Measurements from ENCODE around the gene AMPH.

The AMPH gene

DNA sequence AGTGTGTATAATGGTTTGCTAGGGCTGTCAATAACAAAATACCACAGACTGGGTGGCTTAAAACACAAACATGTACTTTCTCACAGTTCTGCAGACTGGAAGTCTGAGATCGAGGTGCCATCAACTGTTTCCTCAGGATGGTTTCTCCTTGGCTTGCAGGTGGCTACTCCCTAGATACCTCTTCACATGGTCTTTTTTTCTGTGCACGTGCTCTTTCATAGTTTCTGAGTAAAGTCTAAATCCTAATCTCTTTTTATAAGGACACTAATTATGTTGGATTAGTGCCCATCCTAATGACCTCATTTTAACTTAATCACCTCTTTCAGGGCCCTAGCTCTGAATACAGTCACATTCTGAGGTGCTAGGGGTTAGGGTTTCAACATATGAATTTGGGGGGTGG is 65.9 kb downstream of the AMPH start:
- ChIA-PET POLR2A (ENCODE audit: low non-redundant PET) (no interaction called here), CTCF (no interaction called here)
- TF ChIP-seq CTCF (conservative IDR thresholded peaks at IDR 0.05; ENCODE audit: low read depth): no peak
- no peak for DNase-seq (ENCODE audit: low spot score)
- H3K27ac ChIP-seq: no peak overlapping the region

- POLR2A ChIA-PET (ENCODE audit: low non-redundant PET): no interaction called here
- no peak overlapping the region for H3K27ac ChIP-seq
- no peak for DNase-seq (ENCODE audit: low spot score)
- TF ChIP-seq CTCF (conservative IDR thresholded peaks at IDR 0.05; ENCODE audit: low read depth): no peak
- CTCF ChIA-PET: no interaction called here
Measured at GRCh38 chr7:38563741-38564140, 67.4 kb downstream of the AMPH start.

GRCh38 chr7:38561166-38561565 is 70.0 kb downstream of the AMPH start:
- ChIA-PET CTCF (no interaction called here), POLR2A (ENCODE audit: low non-redundant PET) (no interaction called here)
- DNase-seq (ENCODE audit: low spot score): peak; percentile 6
- no peak for TF ChIP-seq CTCF (conservative IDR thresholded peaks at IDR 0.05; ENCODE audit: low read depth)
- H3K27ac ChIP-seq: no peak overlapping the region

GRCh38 chr7:38558761-38559345 is 72.3 kb downstream of the AMPH start:
- no peak for TF ChIP-seq CTCF (conservative IDR thresholded peaks at IDR 0.05; ENCODE audit: low read depth)
- no peak overlapping the region for H3K27ac ChIP-seq
- DNase-seq (ENCODE audit: low spot score): no peak
- CTCF ChIA-PET: no interaction called here
- POLR2A ChIA-PET (ENCODE audit: low non-redundant PET): no interaction called here

GRCh38 chr7:38554586-38554985 is 76.6 kb downstream of the AMPH start:
- DNase-seq (ENCODE audit: low spot score): no peak
- no peak overlapping the region for H3K27ac ChIP-seq
- no peak for TF ChIP-seq CTCF (conservative IDR thresholded peaks at IDR 0.05; ENCODE audit: low read depth)
- CTCF ChIA-PET: interaction anchor here (0.7 kb wide), 1 partner anchor 40 kb away, joined by 3 read pairs; no protein-coding TSS in a partner anchor
- POLR2A ChIA-PET (ENCODE audit: low non-redundant PET): no interaction called here

GRCh38 chr7:38550836-38551235 is 80.3 kb downstream of the AMPH start:
- H3K27ac ChIP-seq: no peak overlapping the region
- POLR2A ChIA-PET (ENCODE audit: low non-redundant PET): no interaction called here
- no peak for DNase-seq (ENCODE audit: low spot score)
- TF ChIP-seq CTCF (conservative IDR thresholded peaks at IDR 0.05; ENCODE audit: low read depth): no peak
- CTCF ChIA-PET: no interaction called here

Measured in RWPE1 (cell line).